GM21381 (cell line): ENCODE data around the gene UBQLN4.
A peak's percentile ranks its signal among the peaks of the same experiment; 100 is the strongest.
"Not testable (repeated sequence)": the region's sequence is repeated elsewhere in the genome, so short reads cannot be mapped to it uniquely, and the experiment has no call there.

Experiments
- ATAC-seq: cut with Tn5 transposase; IDR thresholded peaks from one replicate; pipeline ENCODE4 v1.9.1; 2021; ENCODE audit warnings: mild to moderate bottlenecking, moderate library complexity; ENCODE audit not compliant: unreplicated experiment

UBQLN4 gene

GRCh38 chr1:156062189-156062588, 8.6 kb upstream of the UBQLN4 start:
- ATAC-seq: no peak

GRCh38 chr1:156060937-156061636, 7.5 kb upstream of the UBQLN4 start, which contains the start of gene RAB25:
TSS of gene RAB25 (plus strand) at chr1:156061160. CDS start at chr1:156061401, 241 bp downstream.
- ATAC-seq: no peak

GRCh38 chr1:156056326-156056849, 2.8 kb upstream of the UBQLN4 start:
- no peak for ATAC-seq

GRCh38 chr1:156055281-156056048, 1.9 kb upstream of the UBQLN4 start:
- ATAC-seq: peak; percentile 1

- peak; percentile 64 for ATAC-seq
These were observed 1.1 kb upstream of the UBQLN4 start, which contains the start of gene LAMTOR2 for GRCh38 chr1:156054500-156055280. TSS of gene LAMTOR2 (plus strand) at chr1:156054782. CDS start at chr1:156054890, 108 bp downstream.

- no peak for ATAC-seq
These were observed 483 bp downstream of the UBQLN4 start for GRCh38 chr1:156052862-156053767.

GRCh38 chr1:156051011-156051725, 2.4 kb downstream of the UBQLN4 start:
- no peak for ATAC-seq

- ATAC-seq: no peak
These were observed 3.2 kb downstream of the UBQLN4 start for GRCh38 chr1:156050376-156050775.

- no peak for ATAC-seq
These were observed 4.8 kb downstream of the UBQLN4 start for GRCh38 chr1:156048663-156049258.

GRCh38 chr1:156045076-156045475, 8.5 kb downstream of the UBQLN4 start:
- no peak for ATAC-seq

- ATAC-seq: no peak
These were observed 10.8 kb downstream of the UBQLN4 start for GRCh38 chr1:156042828-156043227.

GRCh38 chr1:156034991-156035390, 18.6 kb downstream of the UBQLN4 start:
- ATAC-seq: not testable (repeated sequence)

- no peak for ATAC-seq
These were observed 20.6 kb downstream of the UBQLN4 start for GRCh38 chr1:156033011-156033410.

- ATAC-seq: no peak
These were observed 27.0 kb downstream of the UBQLN4 start for GRCh38 chr1:156026588-156026987.

- no peak for ATAC-seq
These were observed 27.7 kb downstream of the UBQLN4 start for GRCh38 chr1:156025876-156026275.

- no peak for ATAC-seq
These were observed 28.8 kb downstream of the UBQLN4 start for GRCh38 chr1:156024801-156025200.

GRCh38 chr1:156021954-156022353, 31.6 kb downstream of the UBQLN4 start:
- no peak for ATAC-seq

GRCh38 chr1:156021093-156021428, 32.5 kb downstream of the UBQLN4 start:
- ATAC-seq: no peak
